ENCODE measurements around the gene F9.

GRCh38 chrX:139566981-139567380 lies 36.4 kb downstream of the F9 start:
- TF ChIP-seq CTCF (IDR thresholded peaks at IDR 0.05): no peak
- no peak for TF ChIP-seq POLR2AphosphoS5 (IDR thresholded peaks at IDR 0.05; ENCODE audit: low read depth, low read length)
